Neuronal stem cell (in vitro differentiated cells): ENCODE results near the gene MEGF10.

Source experiments
- DNase-seq: peaks from one replicate; pipeline ENCODE4 v3.0.0-alpha.2; 2013; ENCODE audit warnings: low spot score
- H2AFZ ChIP-seq: one replicate; pipeline ENCODE4 v1.6.1; 2013; ENCODE audit warnings: mild to moderate bottlenecking, low read length, inconsistent platforms
- H2AK5ac ChIP-seq: 2 replicates; pipeline ENCODE4 v1.6.1; 2013; ENCODE audit warnings: low read depth, mild to moderate bottlenecking, inconsistent platforms, low read length, moderate library complexity, mixed read lengths
- H2BK120ac ChIP-seq: 2 replicates; pipeline ENCODE4 v1.6.1; 2013; ENCODE audit warnings: low read depth, mild to moderate bottlenecking, inconsistent platforms, low read length, moderate library complexity, mixed read lengths
- H2BK12ac ChIP-seq: one replicate; pipeline ENCODE4 v1.6.1; 2013; ENCODE audit warnings: low read length, inconsistent platforms
- H2BK15ac ChIP-seq: 2 replicates; pipeline ENCODE4 v1.6.1; 2013; ENCODE audit warnings: mild to moderate bottlenecking, low read length, inconsistent platforms, mixed read lengths
- H2BK5ac ChIP-seq: one replicate; pipeline ENCODE4 v1.6.1; 2013; ENCODE audit warnings: inconsistent platforms, mild to moderate bottlenecking, low read length, moderate library complexity
- H3K14ac ChIP-seq: one replicate; pipeline ENCODE4 v1.6.1; 2013; ENCODE audit warnings: low read length, inconsistent platforms
- H3K18ac ChIP-seq: 2 replicates; pipeline ENCODE4 v1.6.1; 2013; ENCODE audit warnings: low read length, inconsistent platforms
- H3K23ac ChIP-seq: 2 replicates; pipeline ENCODE4 v1.6.1; 2013; ENCODE audit warnings: low read depth, mild to moderate bottlenecking, mixed read lengths, low read length, inconsistent platforms; ENCODE audit not compliant: poor library complexity
- H3K27ac ChIP-seq: replicated peaks from 3 replicates; pipeline ENCODE4 v1.5.1; 2013; ENCODE audit warnings: low read length, inconsistent platforms
- H3K27me3 ChIP-seq, 3 experiments: 2 replicates each; pipeline ENCODE4 v1.6.1; 2013; ENCODE audit warnings: low read length in 3 of 3, mild to moderate bottlenecking in 2 of 3, inconsistent platforms in 1 of 3, low read depth in 1 of 3, mixed read lengths in 1 of 3, moderate library complexity in 1 of 3; ENCODE audit not compliant: control insufficient read depth in 3 of 3, insufficient read depth in 3 of 3
- H3K36me3 ChIP-seq, 2 donors: replicated peaks in 1 of 2; 2 replicates each; pipeline ENCODE4 v1.6.1; 2013; ENCODE audit warnings: low read length in 2 of 2; ENCODE audit not compliant: control insufficient read depth in 2 of 2, insufficient read depth in 2 of 2
- H3K4ac ChIP-seq: 2 replicates; pipeline ENCODE4 v1.6.1; 2013; ENCODE audit warnings: inconsistent platforms, mild to moderate bottlenecking, low read length, moderate library complexity
- H3K4me1 ChIP-seq, 2 donors: 1 replicate in 1 of 2; 2 replicates in 1 of 2; pipeline ENCODE4 v1.6.1; 2013; ENCODE audit warnings: low read length in 2 of 2, low read depth in 1 of 2; ENCODE audit not compliant: control insufficient read depth in 2 of 2, insufficient read depth in 1 of 2
- H3K4me2 ChIP-seq: one replicate; pipeline ENCODE4 v1.6.1; 2013; ENCODE audit warnings: mild to moderate bottlenecking, low read length, inconsistent platforms; ENCODE audit not compliant: insufficient read depth, poor library complexity, severe bottlenecking
- H3K4me3 ChIP-seq, 2 donors: 2 replicates each; pipeline ENCODE4 v1.5.1; 2013; ENCODE audit warnings: low read length in 2 of 2, mild to moderate bottlenecking in 2 of 2, inconsistent platforms in 1 of 2, moderate library complexity in 1 of 2
- H3K79me1 ChIP-seq: one replicate; pipeline ENCODE4 v1.6.1; 2013; ENCODE audit warnings: low read depth, mild to moderate bottlenecking, inconsistent platforms, low read length, moderate library complexity
- H3K9ac ChIP-seq: one replicate; pipeline ENCODE4 v1.6.1; 2013; ENCODE audit warnings: mild to moderate bottlenecking, low read depth, low read length, inconsistent platforms; ENCODE audit not compliant: poor library complexity
- H3K9me3 ChIP-seq, 2 donors: replicated peaks in 1 of 2; 2 replicates each; pipeline versions ENCODE3 to v1.6.1; 2013; ENCODE audit warnings: low read length in 2 of 2, mild to moderate bottlenecking in 2 of 2, inconsistent platforms in 1 of 2, low read depth in 1 of 2, mixed read lengths in 1 of 2, moderate library complexity in 1 of 2; ENCODE audit not compliant: control insufficient read depth in 2 of 2, insufficient read depth in 1 of 2
- H4K8ac ChIP-seq: one replicate; pipeline ENCODE4 v1.6.1; 2013; ENCODE audit warnings: low read depth, mild to moderate bottlenecking, inconsistent platforms, low read length, moderate library complexity
- H4K91ac ChIP-seq: one replicate; pipeline ENCODE4 v1.6.1; 2013; ENCODE audit warnings: low read length, low read depth, mild to moderate bottlenecking, inconsistent platforms; ENCODE audit not compliant: poor library complexity
- WGBS, 2 donors: extraction: QIAGEN DNeasy Blood & Tissue Kit; methylation state at CpG; one replicate each; pipeline ENCODE4 v1.1.7; 2013; ENCODE audit warnings: missing lambda C conversion rate in 2 of 2, mixed read lengths in 1 of 2; ENCODE audit not compliant: insufficient read length in 2 of 2, insufficient replicate concordance in 1 of 2; ENCODE audit errors: extremely low coverage in 2 of 2; 5-methylcytosine and 5-hydroxymethylcytosine counted together

Gene MEGF10

GRCh38 chr5:127396490-127397155 lies 106.0 kb downstream of the MEGF10 start:
- no peak overlapping the region for H3K4me3 ChIP-seq
- no peak overlapping the region for H4K91ac ChIP-seq
- H3K4me1 ChIP-seq: peaks cover 0 to 5% of the 10 kb centered on the region in 2 donors
- DNase-seq: no peak
- no peaks in the 10 kb centered on the region for H3K27me3 ChIP-seq
- H3K9ac ChIP-seq: no peak overlapping the region
- no peak overlapping the region for H3K4ac ChIP-seq
- no peak overlapping the region for H4K8ac ChIP-seq
- WGBS, 2 donors: no CpG with 5 or more reads among the region's 15 CpGs
- H3K9me3 ChIP-seq: no peaks in the 10 kb centered on the region
- H3K4me2 ChIP-seq: no peak overlapping the region
- H2BK12ac ChIP-seq: no peak overlapping the region
- peak overlapping the region; percentile 74 for H3K18ac ChIP-seq
- no peak overlapping the region for H3K23ac ChIP-seq
- no peak overlapping the region for H2AFZ ChIP-seq
- H2BK15ac ChIP-seq: peak overlapping the region; percentile 62
- no peak overlapping the region for H2BK5ac ChIP-seq
- H3K79me1 ChIP-seq: no peaks in the 10 kb centered on the region
- H2BK120ac ChIP-seq: peak overlapping the region; percentile 5
- H2AK5ac ChIP-seq: peak overlapping the region; percentile 3
- H3K14ac ChIP-seq: no peak overlapping the region
- no peak overlapping the region for H3K27ac ChIP-seq
- no peaks in the 10 kb centered on the region for H3K36me3 ChIP-seq

DNA sequence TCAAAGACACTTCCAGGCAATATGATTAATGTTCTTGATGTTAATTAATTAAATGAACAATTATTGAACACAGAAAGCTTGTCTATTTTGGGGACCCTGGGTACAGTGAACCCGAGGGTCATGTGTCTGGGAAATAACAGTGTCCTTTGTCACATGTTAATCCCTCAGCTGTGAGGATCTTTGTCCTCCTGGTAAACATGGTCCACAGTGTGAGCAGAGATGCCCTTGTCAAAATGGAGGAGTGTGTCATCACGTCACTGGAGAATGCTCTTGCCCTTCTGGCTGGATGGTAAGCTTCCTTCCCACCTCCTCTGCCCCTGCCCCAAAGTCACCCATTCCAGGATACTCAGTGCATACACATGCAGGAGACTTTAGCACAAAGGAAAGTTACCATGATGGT lies 107.9 kb downstream of the MEGF10 start:
- DNase-seq: no peak
- Histone ChIP-seq H2BK5ac (no peak overlapping the region), H3K79me1 (no peaks in the 10 kb centered on the region), H4K8ac (no peak overlapping the region), H3K4ac (no peak overlapping the region), H3K4me1 (peaks cover 0 to 5% of the 10 kb centered on the region in 2 donors), H2BK120ac (no peak overlapping the region), H3K9me3 (no peaks in the 10 kb centered on the region), H3K27ac (no peak overlapping the region), H2BK12ac (no peak overlapping the region), H3K4me3 (no peak overlapping the region), H3K4me2 (no peak overlapping the region), H3K36me3 (no peaks in the 10 kb centered on the region), H2BK15ac (no peak overlapping the region), H3K9ac (no peak overlapping the region), H3K23ac (no peak overlapping the region), H2AK5ac (no peak overlapping the region), H2AFZ (no peak overlapping the region), H3K27me3 (no peaks in the 10 kb centered on the region), H3K18ac (no peak overlapping the region), H3K14ac (no peak overlapping the region), H4K91ac (no peak overlapping the region)
- no CpG with 5 or more reads among the region's 2 CpGs for WGBS, 2 donors

GRCh38 chr5:127399068-127399467 lies 108.5 kb downstream of the MEGF10 start:
- Histone ChIP-seq H3K4ac (no peak overlapping the region), H2AFZ (no peak overlapping the region), H3K23ac (no peak overlapping the region), H3K4me3 (no peak overlapping the region), H2BK120ac (no peak overlapping the region), H3K18ac (no peak overlapping the region), H2AK5ac (no peak overlapping the region), H3K36me3 (no peaks in the 10 kb centered on the region), H2BK12ac (no peak overlapping the region), H3K9ac (no peak overlapping the region), H4K8ac (no peak overlapping the region), H3K27me3 (no peaks in the 10 kb centered on the region), H3K4me1 (peaks cover 0 to 5% of the 10 kb centered on the region in 2 donors), H4K91ac (no peak overlapping the region), H3K4me2 (no peak overlapping the region), H3K9me3 (no peaks in the 10 kb centered on the region), H3K14ac (no peak overlapping the region), H3K79me1 (no peaks in the 10 kb centered on the region), H2BK15ac (no peak overlapping the region), H3K27ac (no peak overlapping the region), H2BK5ac (no peak overlapping the region)
- WGBS, 2 donors: no CpG with 5 or more reads among the region's 1 CpG
- DNase-seq: no peak

DNA sequence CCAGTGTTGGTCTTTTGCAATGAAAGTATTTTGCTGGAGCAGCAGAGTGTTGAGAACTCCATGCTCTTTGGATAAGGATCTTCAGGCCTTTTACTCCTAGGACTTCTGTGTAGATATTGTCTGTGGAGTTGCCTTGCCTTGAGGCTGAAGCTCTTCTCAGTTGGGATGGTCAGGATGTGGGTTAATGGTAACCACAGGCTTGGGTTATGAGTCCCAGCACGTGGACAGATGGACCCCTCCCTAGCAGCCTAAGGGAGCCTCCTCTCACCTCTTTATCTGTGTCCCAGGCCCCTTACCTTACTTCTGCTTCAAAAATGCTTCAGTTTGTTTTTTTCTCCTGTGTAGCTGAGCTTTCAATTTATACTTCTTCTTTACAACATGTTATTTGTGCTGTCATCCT lies 109.9 kb downstream of the MEGF10 start:
- no peak overlapping the region for H2AK5ac ChIP-seq
- no peak overlapping the region for H4K91ac ChIP-seq
- peaks cover 0 to 5% of the 10 kb centered on the region in 2 donors for H3K4me1 ChIP-seq
- no peak overlapping the region for H3K9ac ChIP-seq
- H2BK12ac ChIP-seq: no peak overlapping the region
- no peak overlapping the region for H3K4ac ChIP-seq
- no peak overlapping the region for H2BK15ac ChIP-seq
- H4K8ac ChIP-seq: no peak overlapping the region
- no peaks in the 10 kb centered on the region for H3K79me1 ChIP-seq
- H3K27me3 ChIP-seq: no peaks in the 10 kb centered on the region
- WGBS, 2 donors: no CpG with 5 or more reads among the region's 1 CpG
- H2AFZ ChIP-seq: no peak overlapping the region
- H2BK5ac ChIP-seq: no peak overlapping the region
- H2BK120ac ChIP-seq: no peak overlapping the region
- H3K36me3 ChIP-seq: no peaks in the 10 kb centered on the region
- H3K27ac ChIP-seq: no peak overlapping the region
- no peak overlapping the region for H3K18ac ChIP-seq
- H3K4me3 ChIP-seq: no peak overlapping the region
- H3K23ac ChIP-seq: no peak overlapping the region
- no peak overlapping the region for H3K4me2 ChIP-seq
- no peaks in the 10 kb centered on the region for H3K9me3 ChIP-seq
- no peak overlapping the region for H3K14ac ChIP-seq
- no peak for DNase-seq
